GM19193 (cell line): ENCODE data around the gene SPINK7.

Source experiments
- POLR2A ChIP-seq: IDR thresholded peaks from 4 replicates; pipeline ENCODE4 v1.6.1; 2011; ENCODE audit not compliant: insufficient read depth, insufficient read length; ENCODE audit errors: extremely low read depth

Gene SPINK7

DNA sequence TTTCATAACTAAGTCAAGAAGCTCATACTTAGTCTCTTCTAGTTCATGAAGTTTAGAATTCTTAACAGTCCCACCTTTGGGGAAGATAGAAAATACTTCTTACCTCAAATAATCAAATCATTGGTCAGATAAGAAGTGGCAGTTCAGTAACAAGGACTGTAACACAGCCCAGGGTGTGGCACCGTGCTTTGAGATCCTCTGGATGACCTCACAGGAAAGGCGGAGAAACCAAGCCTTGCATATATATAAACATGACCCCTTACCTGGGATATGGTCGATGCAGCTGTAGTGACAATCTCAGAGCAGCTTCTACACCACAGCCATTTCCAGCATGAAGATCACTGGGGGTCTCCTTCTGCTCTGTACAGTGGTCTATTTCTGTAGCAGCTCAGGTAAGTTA, at the start of gene SPINK7:
Gene SPINK7, plus strand, starts transcription at position 271 of the 400 bp plus-strand sequence. Its CDS starts 61 bp downstream, at position 332.
- no peak for TF ChIP-seq POLR2A

DNA sequence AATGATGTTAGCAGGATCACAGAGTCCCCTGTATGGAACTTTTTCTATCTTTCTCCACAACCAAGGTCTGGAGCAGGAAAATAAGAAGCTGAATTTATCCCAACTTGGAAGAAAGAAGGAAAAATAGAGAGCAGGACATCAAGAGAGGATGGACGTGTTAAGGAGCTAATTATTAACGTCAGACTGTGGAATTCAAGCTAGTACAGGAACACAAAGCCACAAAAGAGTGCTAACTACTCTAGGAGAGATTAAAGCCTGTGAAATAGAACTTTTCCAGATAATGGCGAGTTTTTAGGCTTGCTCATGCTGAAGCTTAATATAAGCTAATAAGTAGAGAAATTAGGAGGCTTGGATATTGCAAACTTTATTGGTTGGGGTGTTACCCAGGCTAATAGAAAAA, 44.3 kb upstream of the SPINK7 start:
- TF ChIP-seq POLR2A = no peak

DNA sequence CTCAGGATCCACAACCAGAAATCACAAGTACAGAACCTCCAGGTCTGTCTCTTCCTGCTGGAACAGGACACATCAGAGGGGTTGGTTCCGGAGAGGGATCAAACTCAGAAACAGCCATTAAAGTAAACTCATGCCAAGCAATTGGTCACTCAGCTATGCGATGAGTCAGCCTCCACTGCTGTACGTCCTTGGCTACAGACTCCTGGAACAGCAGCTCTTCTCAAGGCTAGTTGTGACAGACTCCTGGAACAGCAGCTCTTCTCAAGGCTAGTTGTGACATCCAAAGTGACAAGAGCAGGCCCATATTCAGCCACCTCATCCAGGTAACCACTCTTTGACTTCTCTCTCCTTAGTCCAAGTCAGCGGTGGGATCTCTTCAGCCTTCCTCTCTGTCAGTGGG, 43.7 kb upstream of the SPINK7 start, which contains the start of gene SPINK13:
Gene SPINK13, plus strand, starts transcription at position 229 of the 400 bp plus-strand sequence. CDS start 1,279 bp downstream, outside the sequence.
- TF ChIP-seq POLR2A = no peak

DNA sequence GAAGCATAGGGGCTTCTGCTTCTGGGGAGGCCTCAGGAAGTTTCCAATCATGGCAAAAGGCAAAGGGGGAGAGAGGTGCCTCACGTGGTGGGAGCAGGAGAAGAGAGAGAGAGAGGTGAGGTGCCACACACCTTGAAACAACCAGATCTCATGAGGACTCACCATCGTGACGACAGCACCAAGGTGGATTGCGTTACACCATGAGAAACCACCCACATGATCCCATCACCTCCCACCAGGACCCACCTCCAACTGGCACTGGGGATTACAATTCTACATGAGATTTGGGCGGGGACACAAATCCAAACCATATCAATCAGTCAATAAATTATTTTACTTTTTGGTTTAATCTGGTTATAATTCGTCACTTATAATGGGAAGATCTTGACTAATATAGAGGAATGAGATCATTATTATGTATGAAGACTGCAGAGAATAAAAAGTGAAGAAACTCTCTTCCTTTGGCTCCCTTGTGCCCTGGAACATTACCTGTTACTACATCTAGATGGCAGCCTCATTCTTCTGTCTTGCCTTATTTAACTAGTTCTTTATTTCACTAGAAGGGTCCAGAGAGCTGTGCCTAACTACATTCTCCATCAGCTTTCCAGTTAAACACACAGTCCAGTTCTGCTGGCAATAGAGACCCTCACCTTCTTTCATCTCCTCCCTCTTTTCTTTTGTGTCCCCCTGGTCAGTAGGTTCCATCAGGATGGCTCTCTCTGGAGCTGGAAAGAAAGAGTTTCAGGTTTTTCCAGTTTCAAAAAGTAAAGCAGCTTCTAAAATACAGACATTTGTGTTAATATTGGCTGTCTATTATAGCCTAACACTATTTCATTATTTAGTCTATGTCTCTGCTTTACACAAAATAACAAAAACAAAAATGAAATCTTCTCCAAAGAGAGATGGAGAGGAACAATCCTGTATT, 21.7 kb upstream of the SPINK7 start:
- no peak for TF ChIP-seq POLR2A

DNA sequence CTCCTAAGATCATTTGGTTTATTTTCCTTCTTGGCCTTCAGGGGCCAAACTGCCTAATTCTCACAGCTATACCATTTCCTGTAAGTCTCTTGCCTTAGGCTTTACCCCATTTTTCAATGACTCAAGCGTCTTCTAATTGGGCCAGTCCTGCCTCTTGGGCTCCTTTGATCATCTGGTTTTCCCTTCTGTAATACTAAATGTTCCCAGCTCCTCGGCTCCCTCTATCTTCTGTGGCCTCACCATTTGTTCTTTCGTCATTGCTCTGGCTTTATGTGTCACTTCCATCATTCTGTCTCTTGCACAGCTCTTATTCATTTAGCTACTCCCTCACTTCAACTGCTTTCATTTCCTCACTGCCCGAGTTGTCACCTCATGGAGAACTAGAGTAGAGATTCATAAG, 14.5 kb upstream of the SPINK7 start:
- TF ChIP-seq POLR2A = no peak

DNA sequence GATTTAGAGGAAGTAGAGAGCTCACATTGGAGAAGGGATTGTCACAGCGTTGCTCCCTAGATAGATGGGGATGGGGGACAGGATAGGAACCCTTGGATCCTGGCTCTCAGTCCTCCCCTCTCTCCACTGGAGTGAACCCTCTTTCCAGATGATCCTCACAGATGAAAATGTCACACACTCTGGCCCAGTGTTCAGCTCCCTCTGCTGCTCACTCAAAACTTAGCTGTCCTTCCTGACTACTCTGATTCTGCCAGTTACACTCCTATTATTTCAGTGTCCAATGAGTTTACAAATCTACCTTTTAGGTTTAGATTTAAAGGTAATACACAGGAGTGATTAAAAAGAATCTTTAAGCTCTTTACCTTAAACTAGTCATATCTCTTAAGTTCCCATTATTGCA, 5.8 kb upstream of the SPINK7 start:
- no peak for TF ChIP-seq POLR2A

DNA sequence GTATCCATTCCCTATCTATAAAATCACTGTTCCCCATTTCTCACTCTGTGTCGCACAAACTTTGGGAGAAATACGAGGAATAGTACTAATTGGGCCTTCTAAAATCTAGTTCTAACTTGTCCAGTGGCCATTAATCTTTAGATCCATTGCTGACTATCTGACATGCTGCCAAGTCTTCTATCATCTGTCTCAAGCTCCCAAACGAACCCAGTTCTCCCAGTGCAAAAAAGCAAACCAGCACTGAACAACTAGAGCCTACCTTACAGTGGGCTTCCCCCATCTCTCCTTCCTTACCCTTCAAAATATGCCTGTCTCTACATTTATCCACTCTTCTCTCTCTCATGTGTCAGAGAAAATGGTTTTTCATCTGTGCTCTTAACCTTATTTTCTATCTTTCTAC, 3.2 kb upstream of the SPINK7 start:
- no peak for TF ChIP-seq POLR2A

DNA sequence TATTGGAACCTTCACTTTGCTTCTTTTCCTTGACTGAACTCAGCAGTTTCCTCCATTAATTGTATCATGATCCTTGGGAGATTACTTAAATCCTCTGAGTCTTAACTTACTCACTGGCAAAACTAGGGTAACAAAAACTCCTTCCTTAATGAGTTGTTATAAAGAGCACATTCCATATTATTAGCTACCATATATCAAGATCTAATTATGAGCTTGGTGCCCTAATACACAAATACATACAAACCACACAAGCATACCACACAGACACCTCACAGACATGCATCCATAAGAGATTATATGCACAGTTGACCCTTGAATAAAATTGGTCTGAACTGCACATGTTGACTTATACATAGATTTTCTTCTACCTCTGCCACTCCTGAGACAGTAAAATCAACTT, 2.5 kb upstream of the SPINK7 start:
- no peak for TF ChIP-seq POLR2A

DNA sequence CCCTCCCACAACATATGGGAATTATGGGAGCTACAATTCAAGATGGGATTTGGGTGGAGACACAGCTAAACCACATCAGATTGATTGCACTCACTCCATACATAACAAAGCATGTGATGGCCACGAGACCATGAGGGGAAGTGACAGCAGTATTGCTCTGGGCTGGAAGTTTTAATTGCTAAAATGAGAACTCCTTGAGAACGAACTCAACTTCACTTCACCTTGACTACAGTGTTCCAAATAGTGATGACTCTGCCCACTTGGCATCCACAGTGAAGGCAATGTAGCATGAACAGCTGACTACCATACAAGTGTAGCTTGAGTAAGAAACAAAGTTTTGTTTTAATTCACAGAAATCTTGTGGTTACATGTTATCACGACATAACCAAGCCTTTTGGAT, 739 bp upstream of the SPINK7 start:
- TF ChIP-seq POLR2A = no peak

DNA sequence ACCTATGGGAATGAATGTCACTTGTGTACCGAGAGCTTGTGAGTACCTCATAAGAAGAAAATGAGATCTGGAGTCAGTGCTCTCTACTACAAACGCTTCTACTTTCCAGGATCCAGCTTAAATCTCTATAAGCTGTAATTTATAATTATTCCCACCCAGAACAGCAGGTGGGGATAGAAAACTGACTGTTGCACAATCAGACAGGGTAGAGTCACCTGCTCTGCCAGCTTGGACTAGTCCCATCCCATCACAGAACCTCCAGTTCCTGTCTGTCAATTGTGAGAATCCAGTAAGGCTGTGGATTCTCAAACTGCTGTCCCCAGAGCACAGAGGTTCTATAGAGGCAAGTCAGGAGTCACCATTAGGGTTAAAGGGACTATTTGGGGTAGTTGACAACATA, 2.0 kb downstream of the SPINK7 start:
- TF ChIP-seq POLR2A = no peak

DNA sequence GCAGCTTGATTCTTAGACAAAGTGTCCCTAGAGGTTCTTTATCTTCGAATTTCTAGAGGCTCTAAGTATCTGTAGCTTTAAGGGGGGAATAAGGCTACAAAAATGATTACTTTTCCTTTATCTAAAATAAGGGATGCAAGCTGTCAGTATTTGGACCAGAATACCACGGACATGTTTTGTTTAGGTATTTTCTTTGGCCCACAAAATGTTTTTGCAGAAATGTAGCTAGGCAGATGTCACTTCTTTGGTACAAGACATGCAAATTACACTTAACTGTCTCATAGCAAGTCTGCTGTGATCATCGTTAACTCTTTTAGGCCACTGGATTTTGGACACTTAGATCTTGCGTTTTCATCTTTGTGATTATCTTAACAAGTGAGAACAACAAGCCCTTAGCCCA, 2.5 kb downstream of the SPINK7 start:
- no peak for TF ChIP-seq POLR2A

DNA sequence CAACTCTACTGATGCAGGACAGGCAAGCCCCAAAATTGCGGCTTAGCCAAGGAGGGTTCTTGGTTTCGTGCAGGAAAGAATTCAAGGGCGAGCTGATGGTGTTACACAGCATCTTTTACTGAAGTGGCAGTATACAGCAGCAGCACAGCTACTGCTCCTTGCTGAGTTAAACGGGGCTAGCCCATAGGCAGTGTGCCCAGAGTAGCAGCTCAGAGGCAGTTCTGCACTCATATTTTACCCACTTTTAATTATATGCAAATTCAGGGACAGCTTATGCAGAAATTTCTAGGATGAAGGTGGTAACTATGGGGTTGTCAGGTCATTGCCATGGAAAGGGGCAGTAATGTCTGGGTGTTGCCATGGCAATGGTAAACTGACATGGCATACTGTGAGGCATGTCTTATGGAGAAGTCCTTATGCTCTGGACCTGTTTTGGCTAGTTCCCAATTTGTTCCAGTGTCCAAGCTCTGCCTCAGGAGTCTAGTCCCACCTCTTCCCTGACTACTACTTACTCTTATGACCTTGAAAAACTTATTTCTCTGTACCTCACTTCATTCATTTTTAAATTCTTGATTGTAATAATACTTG, 21.1 kb downstream of the SPINK7 start:
- no peak for TF ChIP-seq POLR2A

DNA sequence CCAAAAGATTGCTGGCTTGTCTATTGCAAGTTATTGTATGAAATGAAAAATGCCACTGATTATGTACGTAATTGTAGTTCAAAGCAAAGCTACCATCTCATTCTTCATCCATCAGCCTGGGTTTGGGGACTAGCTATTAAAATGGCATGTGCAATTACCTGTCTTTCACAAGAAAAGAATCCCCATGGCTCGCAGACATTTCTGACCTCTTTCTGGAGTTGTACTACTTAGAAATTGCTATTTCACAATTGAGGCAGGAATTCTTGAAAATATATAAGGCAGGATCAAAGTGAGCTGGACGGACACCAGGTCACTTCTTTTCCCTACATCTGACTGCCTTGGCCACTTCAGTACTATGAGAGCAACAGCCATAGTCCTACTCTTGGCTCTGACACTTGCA, 23.0 kb downstream of the SPINK7 start, which contains the start of gene SPINK9:
Gene SPINK9, plus strand, starts transcription at position 301 of the 400 bp plus-strand sequence. Its CDS starts 55 bp downstream, at position 356.
- no peak for TF ChIP-seq POLR2A

DNA sequence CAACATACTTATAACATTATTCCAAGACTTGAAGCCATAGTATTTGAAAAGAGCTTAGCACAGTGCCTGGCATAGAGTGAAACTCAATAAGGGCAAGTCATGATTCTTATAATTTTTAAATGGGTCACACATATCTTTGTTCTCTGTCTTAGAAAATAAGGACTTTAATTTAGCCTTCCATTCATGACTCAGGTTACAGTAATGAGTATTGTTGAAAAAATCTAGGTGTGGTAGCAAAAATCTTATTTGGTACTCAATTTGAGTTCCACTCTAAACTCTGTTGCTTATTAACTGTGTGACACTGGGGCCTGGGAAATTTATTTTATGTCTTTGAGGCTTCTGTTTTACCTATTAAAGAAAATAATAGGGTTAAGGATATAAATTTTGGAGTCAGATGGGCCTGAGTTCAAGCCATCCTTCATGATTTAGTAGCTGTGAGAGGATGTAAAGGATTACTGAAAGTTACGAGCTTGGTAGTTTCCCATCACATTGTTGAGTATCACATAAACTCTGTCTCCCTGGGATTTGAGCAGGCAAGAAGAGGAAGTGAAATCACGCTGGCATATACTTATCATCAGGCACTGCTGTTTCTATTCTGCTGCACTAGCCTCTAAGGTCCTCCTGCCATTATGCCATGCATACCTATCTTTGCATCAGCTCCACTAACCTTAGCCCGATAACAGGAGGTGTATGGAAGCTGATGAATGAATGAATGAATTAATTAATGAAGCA, 24.6 kb downstream of the SPINK7 start:
- TF ChIP-seq POLR2A = no peak

DNA sequence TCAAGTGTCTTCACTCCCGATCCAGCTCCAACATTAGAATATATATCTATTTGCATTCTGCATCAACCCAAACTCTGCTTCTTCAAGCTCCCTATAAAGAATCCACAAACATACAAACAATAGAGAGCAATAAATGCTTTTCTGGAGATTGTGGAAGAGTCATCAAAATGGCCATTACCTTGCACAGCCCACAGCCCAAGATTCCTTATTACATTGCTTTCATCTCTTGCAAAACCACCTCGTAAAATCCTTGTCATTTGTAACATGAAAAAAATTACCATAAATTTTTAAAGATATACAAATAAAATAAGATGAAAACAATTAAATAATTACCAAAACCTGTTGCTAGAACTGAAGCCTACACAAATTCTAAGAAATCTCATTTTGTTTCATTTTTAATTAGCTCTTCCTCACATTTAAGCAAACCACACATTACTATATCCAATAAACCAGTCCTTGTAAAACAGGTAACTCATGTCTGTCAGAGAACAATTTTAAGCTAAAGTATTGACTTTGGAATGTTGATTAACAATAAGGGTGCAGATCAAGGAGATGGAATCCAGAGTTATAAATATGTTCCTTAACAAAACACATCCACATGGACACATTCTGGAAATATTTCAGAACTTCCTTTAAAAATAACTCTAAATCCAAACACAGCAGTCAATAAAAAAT, 30.3 kb downstream of the SPINK7 start:
- no peak for TF ChIP-seq POLR2A
